NCI-H128 (cell line): Measurements from ENCODE around the gene NAGK.
"Not testable (repeated sequence)": the region's sequence is repeated elsewhere in the genome, so short reads cannot be mapped to it uniquely, and the experiment has no call there.

Experiments
- DNase-seq: peaks from one replicate; lab custom pipeline; 2025; ENCODE audit not compliant: unreplicated experiment; lab: John Stamatoyannopoulos, UW

Gene NAGK

GRCh38 chr2:71068218-71069035 is at the start of gene NAGK:
Gene NAGK (plus strand): TSS chr2:71068648. CDS start chr2:71068684, 36 bp downstream.
- DNase-seq = peak; percentile 94

- DNase-seq = not testable (repeated sequence)
These were observed 48.5 kb upstream of the NAGK start for GRCh38 chr2:71019989-71020388.

- not testable (repeated sequence) for DNase-seq
These were observed 47.1 kb upstream of the NAGK start for GRCh38 chr2:71021394-71021793.

GRCh38 chr2:71023553-71024243 is 44.8 kb upstream of the NAGK start:
- DNase-seq = not testable (repeated sequence)

GRCh38 chr2:71036296-71036695 is 32.2 kb upstream of the NAGK start:
- not testable (repeated sequence) for DNase-seq

GRCh38 chr2:71042287-71042686 is 26.2 kb upstream of the NAGK start:
- no peak for DNase-seq

GRCh38 chr2:71043531-71044407 is 24.7 kb upstream of the NAGK start:
- no peak for DNase-seq

GRCh38 chr2:71045151-71045550 is 23.3 kb upstream of the NAGK start:
- no peak for DNase-seq

- DNase-seq = no peak
These were observed 22.4 kb upstream of the NAGK start for GRCh38 chr2:71045865-71046548.

GRCh38 chr2:71048096-71048495 is 20.4 kb upstream of the NAGK start:
- DNase-seq = no peak

- DNase-seq = not testable (repeated sequence)
These were observed 18.6 kb upstream of the NAGK start for GRCh38 chr2:71049704-71050360.

GRCh38 chr2:71055206-71055740 is 13.2 kb upstream of the NAGK start:
- not testable (repeated sequence) for DNase-seq

GRCh38 chr2:71060211-71060610 is 8.2 kb upstream of the NAGK start:
- no peak for DNase-seq

GRCh38 chr2:71060871-71061270 is 7.6 kb upstream of the NAGK start:
- no peak for DNase-seq

GRCh38 chr2:71063216-71063615 is 5.2 kb upstream of the NAGK start:
- DNase-seq = no peak

GRCh38 chr2:71064110-71064611 is 4.3 kb upstream of the NAGK start:
- DNase-seq = no peak

GRCh38 chr2:71064754-71065621 is 3.5 kb upstream of the NAGK start:
- DNase-seq = no peak

GRCh38 chr2:71066856-71067255 is 1.6 kb upstream of the NAGK start:
- no peak for DNase-seq
